ENCODE results near the gene NFATC1.

The NFATC1 gene

DNA sequence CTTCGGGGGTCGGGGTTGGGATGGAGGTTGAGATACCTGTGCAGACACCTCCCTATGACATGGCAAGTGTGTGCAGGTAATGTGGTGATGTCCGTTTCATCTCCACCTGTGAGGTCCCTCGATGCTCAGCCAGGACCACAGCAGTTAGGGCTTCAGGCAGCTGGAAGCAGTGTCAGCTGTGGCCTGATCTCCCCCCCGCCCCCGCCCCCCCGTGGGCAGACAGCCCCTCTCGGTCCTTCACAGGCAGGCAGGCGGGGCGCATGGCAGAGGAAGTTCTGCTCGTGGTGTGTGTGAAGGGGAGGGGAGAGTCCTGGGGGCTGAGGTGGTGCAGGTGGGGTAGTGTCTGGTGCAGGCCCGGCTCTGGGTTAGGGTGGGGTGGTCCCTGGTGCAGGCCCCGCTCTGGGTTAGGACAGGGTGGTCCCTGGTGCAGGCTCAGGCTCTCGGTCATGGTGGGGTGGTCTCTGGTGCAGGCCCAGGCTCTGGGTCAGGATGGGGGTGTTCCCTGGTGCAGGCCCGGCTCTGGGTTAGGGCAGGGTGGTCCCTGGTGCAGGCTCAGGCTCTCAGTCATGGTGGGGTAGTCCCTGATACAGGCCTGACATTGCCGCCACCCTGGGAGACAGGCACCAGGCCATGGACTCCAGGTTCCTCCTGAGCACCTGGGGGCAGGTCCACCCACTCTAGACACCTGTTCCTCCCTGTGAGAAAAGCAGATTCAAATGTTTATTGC lies 94.3 kb downstream of the NFATC1 start:
- Histone ChIP-seq H3K36me3 (ENCODE audit: low read depth) (no peaks in the 10 kb centered on the region), H3K27ac (ENCODE audit: poor library complexity, severe bottlenecking) (no peak overlapping the region), H3K4me3 (ENCODE audit: severe bottlenecking) (no peak overlapping the region), H3K4me1 (ENCODE audit: insufficient read depth, poor library complexity, severe bottlenecking) (no peaks in the 10 kb centered on the region), H3K9me3 (ENCODE audit: severe bottlenecking) (no peaks in the 10 kb centered on the region), H3K27me3 (ENCODE audit: insufficient read depth, poor library complexity, severe bottlenecking) (no peaks in the 10 kb centered on the region)
- ATAC-seq (ENCODE audit: low read depth) (no peak), DNase-seq (ENCODE audit: low spot score) (peak; percentile 47)
- TF ChIP-seq, protein P1, sequence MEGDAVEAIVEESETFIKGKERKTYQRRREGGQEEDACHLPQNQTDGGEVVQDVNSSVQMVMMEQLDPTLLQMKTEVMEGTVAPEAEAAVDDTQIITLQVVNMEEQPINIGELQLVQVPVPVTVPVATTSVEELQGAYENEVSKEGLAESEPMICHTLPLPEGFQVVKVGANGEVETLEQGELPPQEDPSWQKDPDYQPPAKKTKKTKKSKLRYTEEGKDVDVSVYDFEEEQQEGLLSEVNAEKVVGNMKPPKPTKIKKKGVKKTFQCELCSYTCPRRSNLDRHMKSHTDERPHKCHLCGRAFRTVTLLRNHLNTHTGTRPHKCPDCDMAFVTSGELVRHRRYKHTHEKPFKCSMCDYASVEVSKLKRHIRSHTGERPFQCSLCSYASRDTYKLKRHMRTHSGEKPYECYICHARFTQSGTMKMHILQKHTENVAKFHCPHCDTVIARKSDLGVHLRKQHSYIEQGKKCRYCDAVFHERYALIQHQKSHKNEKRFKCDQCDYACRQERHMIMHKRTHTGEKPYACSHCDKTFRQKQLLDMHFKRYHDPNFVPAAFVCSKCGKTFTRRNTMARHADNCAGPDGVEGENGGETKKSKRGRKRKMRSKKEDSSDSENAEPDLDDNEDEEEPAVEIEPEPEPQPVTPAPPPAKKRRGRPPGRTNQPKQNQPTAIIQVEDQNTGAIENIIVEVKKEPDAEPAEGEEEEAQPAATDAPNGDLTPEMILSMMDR (IDR thresholded peaks at IDR 0.05; ENCODE audit: poor library complexity, severe bottlenecking) = no peak

DNA sequence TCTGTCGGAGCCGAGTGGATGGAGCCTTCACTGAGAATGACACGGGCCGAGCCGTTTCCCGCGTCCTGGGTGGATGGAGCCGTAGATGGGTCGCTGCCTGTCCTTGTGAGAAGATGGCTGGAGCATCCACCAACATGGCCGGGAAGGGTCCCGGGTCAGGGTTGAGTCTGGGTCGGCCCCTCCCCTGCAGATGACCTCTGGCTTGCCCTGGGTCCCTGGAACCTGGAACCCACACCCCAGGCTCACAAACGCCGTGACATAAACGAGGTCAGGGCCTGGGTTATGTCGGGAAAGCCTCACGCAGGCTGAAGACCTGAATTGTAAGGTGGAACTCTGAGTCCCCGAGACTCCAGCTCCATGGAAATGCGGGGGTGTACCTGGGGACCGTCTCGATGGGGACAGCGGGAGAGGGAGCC lies 94.9 kb downstream of the NFATC1 start:
- TF ChIP-seq, protein P1 (IDR thresholded peaks at IDR 0.05; ENCODE audit: poor library complexity, severe bottlenecking) = no peak
- Histone ChIP-seq H3K36me3 (ENCODE audit: low read depth) (no peaks in the 10 kb centered on the region), H3K9me3 (ENCODE audit: severe bottlenecking) (no peaks in the 10 kb centered on the region), H3K27ac (ENCODE audit: poor library complexity, severe bottlenecking) (no peak overlapping the region), H3K4me1 (ENCODE audit: insufficient read depth, poor library complexity, severe bottlenecking) (no peaks in the 10 kb centered on the region), H3K27me3 (ENCODE audit: insufficient read depth, poor library complexity, severe bottlenecking) (no peaks in the 10 kb centered on the region), H3K4me3 (ENCODE audit: severe bottlenecking) (no peak overlapping the region)
- DNase-seq (ENCODE audit: low spot score) (peak; percentile 45), ATAC-seq (ENCODE audit: low read depth) (no peak)

DNA sequence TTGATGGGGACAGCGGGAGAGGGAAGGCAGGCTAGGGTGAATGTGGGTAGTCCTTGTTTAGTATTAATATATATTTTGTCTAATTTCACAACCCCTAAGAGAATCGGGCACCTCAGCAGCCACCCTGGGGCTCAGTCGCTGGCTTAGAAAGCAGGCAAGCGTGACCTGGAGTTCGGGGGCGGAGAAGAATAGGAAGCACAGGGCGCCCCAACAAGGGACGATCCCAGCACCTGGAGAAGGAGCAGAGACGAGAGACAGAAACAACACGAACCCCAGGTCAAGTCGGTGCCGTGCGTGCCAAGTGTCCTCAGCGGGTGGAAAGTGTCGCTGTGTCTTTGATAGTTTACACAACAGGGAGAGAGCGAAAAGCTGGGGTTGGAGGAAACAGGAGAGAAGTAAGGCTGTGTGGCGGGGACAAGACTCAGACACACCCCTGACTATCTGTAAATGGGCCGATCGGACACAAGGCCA lies 95.4 kb downstream of the NFATC1 start:
- ATAC-seq (ENCODE audit: low read depth) (no peak), DNase-seq (ENCODE audit: low spot score) (no peak)
- no peaks in the 10 kb centered on the region for H3K4me1 ChIP-seq (ENCODE audit: insufficient read depth, poor library complexity, severe bottlenecking)
- no peaks in the 10 kb centered on the region for H3K36me3 ChIP-seq (ENCODE audit: low read depth)
- H3K27ac ChIP-seq (ENCODE audit: poor library complexity, severe bottlenecking) = no peak overlapping the region
- H3K4me3 ChIP-seq (ENCODE audit: severe bottlenecking) = no peak overlapping the region
- TF ChIP-seq, protein P1 (IDR thresholded peaks at IDR 0.05; ENCODE audit: poor library complexity, severe bottlenecking) = no peak
- H3K27me3 ChIP-seq (ENCODE audit: insufficient read depth, poor library complexity, severe bottlenecking) = no peaks in the 10 kb centered on the region
- no peaks in the 10 kb centered on the region for H3K9me3 ChIP-seq (ENCODE audit: severe bottlenecking)

DNA sequence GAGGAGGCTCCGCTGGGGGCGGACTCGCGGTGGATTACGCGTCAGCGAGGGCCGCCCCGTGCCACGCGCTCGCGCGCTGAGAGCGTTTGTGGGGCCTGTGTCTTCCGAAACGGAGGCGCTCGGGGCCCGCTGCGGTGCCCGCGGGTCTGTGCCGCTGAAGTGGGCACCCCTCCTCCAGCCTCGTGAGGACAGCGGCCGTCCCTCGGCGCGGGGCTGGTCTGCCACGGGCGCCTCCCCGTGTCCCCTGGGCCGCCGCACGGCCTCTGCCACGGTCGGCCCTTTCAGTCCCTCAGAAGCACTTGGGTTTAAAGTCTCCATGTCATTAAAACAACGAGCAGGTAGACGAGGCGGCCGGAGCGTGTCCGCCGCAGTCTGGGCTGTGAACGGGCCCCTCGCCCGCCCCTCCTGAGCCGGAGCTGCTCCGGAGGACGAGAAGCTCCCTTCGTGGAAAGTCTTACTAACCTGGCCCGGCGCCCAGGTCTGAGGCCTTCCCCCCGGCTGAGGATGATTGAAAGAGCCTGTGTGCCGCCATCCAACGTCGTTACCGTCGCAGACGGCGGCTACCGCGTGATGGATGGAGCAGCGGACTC lies 97.6 kb downstream of the NFATC1 start:
- Histone ChIP-seq H3K4me3 (ENCODE audit: severe bottlenecking) (no peak overlapping the region), H3K36me3 (ENCODE audit: low read depth) (no peaks in the 10 kb centered on the region), H3K27me3 (ENCODE audit: insufficient read depth, poor library complexity, severe bottlenecking) (no peaks in the 10 kb centered on the region), H3K9me3 (ENCODE audit: severe bottlenecking) (no peaks in the 10 kb centered on the region), H3K27ac (ENCODE audit: poor library complexity, severe bottlenecking) (no peak overlapping the region), H3K4me1 (ENCODE audit: insufficient read depth, poor library complexity, severe bottlenecking) (no peaks in the 10 kb centered on the region)
- peak; percentile 43 for DNase-seq (ENCODE audit: low spot score)
- TF ChIP-seq, protein P1 (IDR thresholded peaks at IDR 0.05; ENCODE audit: poor library complexity, severe bottlenecking) = no peak
- no peak for ATAC-seq (ENCODE audit: low read depth)

DNA sequence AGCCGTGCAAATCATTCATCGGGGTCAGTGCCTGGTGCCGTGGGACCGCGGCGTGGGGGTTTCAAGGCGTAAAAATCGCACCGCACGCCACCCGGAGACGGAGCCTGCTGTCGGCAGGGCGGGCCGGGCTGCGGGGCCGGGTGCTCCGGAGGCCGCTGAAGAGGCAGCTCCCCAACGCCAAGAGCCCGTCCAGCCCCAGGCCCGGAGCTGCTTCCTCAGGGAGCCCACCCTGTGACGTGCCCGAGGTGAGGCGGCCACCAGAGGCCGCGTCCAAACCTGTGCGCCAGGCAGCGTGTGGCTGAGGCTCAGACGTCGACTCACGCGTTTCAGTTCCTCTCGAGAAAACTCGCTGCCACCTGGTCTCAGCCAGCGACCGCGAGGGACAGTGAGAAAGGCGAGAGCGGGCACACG lies 98.1 kb downstream of the NFATC1 start:
- Histone ChIP-seq H3K27ac (ENCODE audit: poor library complexity, severe bottlenecking) (no peak overlapping the region), H3K9me3 (ENCODE audit: severe bottlenecking) (no peaks in the 10 kb centered on the region), H3K4me3 (ENCODE audit: severe bottlenecking) (no peak overlapping the region), H3K36me3 (ENCODE audit: low read depth) (no peaks in the 10 kb centered on the region), H3K27me3 (ENCODE audit: insufficient read depth, poor library complexity, severe bottlenecking) (no peaks in the 10 kb centered on the region), H3K4me1 (ENCODE audit: insufficient read depth, poor library complexity, severe bottlenecking) (no peaks in the 10 kb centered on the region)
- TF ChIP-seq, protein P1 (IDR thresholded peaks at IDR 0.05; ENCODE audit: poor library complexity, severe bottlenecking) = no peak
- ATAC-seq (ENCODE audit: low read depth) = no peak
- peak; percentile 49 for DNase-seq (ENCODE audit: low spot score)
